ENCODE data around the gene COG6. TPM values are rescaled to one million over a fixed set of nuclear protein-coding genes. Genes with fewer than 3 reads are reported as not detected.

The COG6 gene
- total and polyA plus RNA-seq, 2 of the 4 experiments (the other 2 are of a cell fraction), result 22.8 to 37.5 TPM

- H2BK120ac ChIP-seq (ENCODE audit: low read depth, low read length), result no peak overlapping the region
- H3K18ac ChIP-seq (ENCODE audit: low read depth, low read length), result no peak overlapping the region
- TF ChIP-seq MAFK (IDR thresholded peaks at IDR 0.05; ENCODE audit: low read depth, low read length) (no peak), CHD1 (IDR thresholded peaks at IDR 0.05; ENCODE audit: low read depth, low read length) (no peak), MAZ (IDR thresholded peaks at IDR 0.05; ENCODE audit: borderline replicate concordance, low read depth, low read length) (no peak), ELK1 (IDR thresholded peaks at IDR 0.05; ENCODE audit: borderline replicate concordance, low read depth, low read length) (no peak), RAD21 (IDR thresholded peaks at IDR 0.05; ENCODE audit: low read length) (no peak), RFX5 (IDR thresholded peaks at IDR 0.05; ENCODE audit: low read depth, low read length) (no peak), BHLHE40 (IDR thresholded peaks at IDR 0.05; ENCODE audit: low read depth, low read length) (no peak), SMC3 (IDR thresholded peaks at IDR 0.05; ENCODE audit: low read depth, low read length) (no peak), FOS (IDR thresholded peaks at IDR 0.05; ENCODE audit: low read depth, low read length) (no peak), MXI1 (IDR thresholded peaks at IDR 0.05; ENCODE audit: borderline replicate concordance, low read depth, low read length) (no peak), NFE2L2 (IDR thresholded peaks at IDR 0.05; ENCODE audit: low read depth, low read length) (no peak), POLR2A (IDR thresholded peaks at IDR 0.05; ENCODE audit: low read depth, low read length) (no peak), CTCF (conservative IDR thresholded peaks at IDR 0.05; ENCODE audit: low read depth, low read length) (no peak), CEBPB (IDR thresholded peaks at IDR 0.05; ENCODE audit: low read depth, low read length) (no peak), USF2 (IDR thresholded peaks at IDR 0.05; ENCODE audit: low read depth, low read length) (no peak), RCOR1 (IDR thresholded peaks at IDR 0.05; ENCODE audit: insufficient replicate concordance, low read length) (no peak)
- H3K27ac ChIP-seq (ENCODE audit: insufficient read depth, low read length), result no peak overlapping the region
- WGBS, 2 experiments (ENCODE audit: extremely low coverage in 2 of 2, insufficient read length in 1 of 2), result no CpG with 5 or more reads among the region's 4 CpGs
- H3K4ac ChIP-seq (ENCODE audit: low read depth, low read length), result no peak overlapping the region
- H2AK9ac ChIP-seq (replicated peaks; ENCODE audit: low read depth, low read length, poor library complexity), result no peak overlapping the region
- H2BK15ac ChIP-seq (ENCODE audit: low read depth, low read length), result no peak overlapping the region
- H3K4me1 ChIP-seq (ENCODE audit: control insufficient read depth, insufficient read depth, low read length), result no peaks in the 10 kb centered on the region
- H4K91ac ChIP-seq (ENCODE audit: insufficient read depth, low read depth, low read length), result no peak overlapping the region
- H2AK5ac ChIP-seq (ENCODE audit: low read depth, low read length), result no peak overlapping the region
- peaks cover 2% of the 10 kb centered on the region for H3K27me3 ChIP-seq (ENCODE audit: control insufficient read depth, insufficient read depth, low read length)
- no peak overlapping the region for H2BK20ac ChIP-seq (ENCODE audit: low read depth, low read length)
- H4K8ac ChIP-seq (ENCODE audit: low read depth in 2 of 2, low read length in 2 of 2), result no peak overlapping the region
- H2BK5ac ChIP-seq (ENCODE audit: low read depth, low read length, poor library complexity, severe bottlenecking), result no peak overlapping the region
- peaks cover 0 to 4% of the 10 kb centered on the region in 2 experiments; a peak in 1 of 4 replicates for H3K79me1 ChIP-seq (ENCODE audit: low read depth in 1 of 2, low read length in 2 of 2)
- no peaks in the 10 kb centered on the region for H3K9me3 ChIP-seq (ENCODE audit: control insufficient read depth, insufficient read depth, low read length)
- H3K56ac ChIP-seq (ENCODE audit: extremely low read depth, insufficient read depth, low read length), result no peak overlapping the region
- no peak overlapping the region for H3K9ac ChIP-seq (ENCODE audit: low read depth, low read length)
- intact Hi-C loops (cut with micrococcal nuclease) (no loop called here), in situ Hi-C loops (cut with MboI; ENCODE audit: low sequenced_read_pairs) (loop anchor here (10.0 kb wide), 1 partner anchor 193 kb away; no protein-coding TSS in a partner anchor), dilution Hi-C loops (cut with HindIII; ENCODE audit: low sequenced_read_pairs, unreplicated experiment) (no loop called here)
- ChIA-PET CTCF (no interaction called here), POLR2A (ENCODE audit: unreplicated experiment) (no interaction called here)
- no peaks in the 10 kb centered on the region for H3K9me1 ChIP-seq (ENCODE audit: insufficient read depth, low read length)
- no peak overlapping the region for H4K5ac ChIP-seq (ENCODE audit: low read depth, low read length)
- no peaks in the 10 kb centered on the region for H4K20me1 ChIP-seq (ENCODE audit: insufficient read depth, low read length)
- no peak overlapping the region for H3K14ac ChIP-seq (replicated peaks; ENCODE audit: low read depth, low read length)
- BruUV-seq (replicated peaks), result no TSS peak
- DNase-seq (no peak), ATAC-seq (ENCODE audit: low read depth) (no peak)
- H2AFZ ChIP-seq (replicated peaks; ENCODE audit: low read length, poor library complexity), result no peak overlapping the region
- no peak overlapping the region for H3K4me2 ChIP-seq (ENCODE audit: low read depth, low read length)
- H3K23ac ChIP-seq (ENCODE audit: low read depth, low read length), result no peak overlapping the region
- no peak overlapping the region for H3K4me3 ChIP-seq (ENCODE audit: insufficient read depth, low read depth, low read length)
- H3K36me3 ChIP-seq (ENCODE audit: control insufficient read depth, insufficient read depth, low read length), result no peaks in the 10 kb centered on the region
These were observed 47.6 kb upstream of the COG6 start for GRCh38 chr13:39607876-39608275.

All from IMR-90 (cell line).